ENCODE results near the gene TRAK2. TPM values are rescaled to one million over a fixed set of nuclear protein-coding genes. Genes with fewer than 3 reads are reported as not detected.

The TRAK2 gene
- total RNA-seq, 4 donors from 2014 or later = 59.7 to 105 (median 65.2) TPM

- TF ChIP-seq CTCF (IDR thresholded peaks at IDR 0.05; ENCODE audit: low read depth) = no peak
These were observed 45.1 kb downstream of the TRAK2 start for GRCh38 chr2:201406077-201406662.

GRCh38 chr2:201404699-201405280 is 46.5 kb downstream of the TRAK2 start:
- TF ChIP-seq CTCF (IDR thresholded peaks at IDR 0.05; ENCODE audit: low read depth) = no peak

GRCh38 chr2:201403880-201404279 is 47.4 kb downstream of the TRAK2 start:
- TF ChIP-seq CTCF (IDR thresholded peaks at IDR 0.05; ENCODE audit: low read depth) = no peak

GRCh38 chr2:201402651-201403562 is 48.4 kb downstream of the TRAK2 start:
- TF ChIP-seq CTCF (IDR thresholded peaks at IDR 0.05; ENCODE audit: low read depth) = no peak

- no peak for TF ChIP-seq CTCF (IDR thresholded peaks at IDR 0.05; ENCODE audit: low read depth)
These were observed 49.4 kb downstream of the TRAK2 start for GRCh38 chr2:201401815-201402214.

GRCh38 chr2:201396595-201396994 is 54.7 kb downstream of the TRAK2 start:
- TF ChIP-seq CTCF (IDR thresholded peaks at IDR 0.05; ENCODE audit: low read depth) = no peak

GRCh38 chr2:201383136-201383535 is 68.1 kb downstream of the TRAK2 start:
- no peak for TF ChIP-seq CTCF (IDR thresholded peaks at IDR 0.05; ENCODE audit: low read depth)
